Duodenal mucosa (tissue), 2 donors: Measurements from ENCODE around the gene ZNF281.

Experiments
- H3K27ac ChIP-seq: one replicate; pipeline ENCODE4 v1.7.0; 2013; ENCODE audit warnings: low read depth, low read length
- H3K27me3 ChIP-seq, 2 donors: one replicate each; pipeline ENCODE4 v1.7.0; 2013; ENCODE audit warnings: low read length in 2 of 2, control low read depth in 1 of 2; ENCODE audit not compliant: insufficient read depth in 2 of 2, control insufficient read depth in 1 of 2
- H3K36me3 ChIP-seq, 2 donors: one replicate each; pipeline ENCODE4 v1.7.0; 2013; ENCODE audit warnings: low read length in 2 of 2, control low read depth in 1 of 2; ENCODE audit not compliant: insufficient read depth in 2 of 2, control insufficient read depth in 1 of 2
- H3K4me1 ChIP-seq, 2 donors: one replicate each; pipeline ENCODE4 v1.7.0; 2013; ENCODE audit warnings: low read length in 2 of 2, control low read depth in 1 of 2; ENCODE audit not compliant: insufficient read depth in 2 of 2, control insufficient read depth in 1 of 2
- H3K4me3 ChIP-seq, 2 donors: one replicate each; pipeline ENCODE4 v1.7.0; 2013; ENCODE audit warnings: low read length in 2 of 2, low read depth in 1 of 2
- H3K9ac ChIP-seq, 2 donors: one replicate each; pipeline ENCODE4 v1.7.0; 2013; ENCODE audit warnings: low read length in 2 of 2, low read depth in 1 of 2
- H3K9me3 ChIP-seq, 2 donors: one replicate each; pipeline ENCODE4 v1.7.0; 2013; ENCODE audit warnings: low read length in 2 of 2, control low read depth in 1 of 2; ENCODE audit not compliant: control insufficient read depth in 1 of 2

The ZNF281 gene

DNA sequence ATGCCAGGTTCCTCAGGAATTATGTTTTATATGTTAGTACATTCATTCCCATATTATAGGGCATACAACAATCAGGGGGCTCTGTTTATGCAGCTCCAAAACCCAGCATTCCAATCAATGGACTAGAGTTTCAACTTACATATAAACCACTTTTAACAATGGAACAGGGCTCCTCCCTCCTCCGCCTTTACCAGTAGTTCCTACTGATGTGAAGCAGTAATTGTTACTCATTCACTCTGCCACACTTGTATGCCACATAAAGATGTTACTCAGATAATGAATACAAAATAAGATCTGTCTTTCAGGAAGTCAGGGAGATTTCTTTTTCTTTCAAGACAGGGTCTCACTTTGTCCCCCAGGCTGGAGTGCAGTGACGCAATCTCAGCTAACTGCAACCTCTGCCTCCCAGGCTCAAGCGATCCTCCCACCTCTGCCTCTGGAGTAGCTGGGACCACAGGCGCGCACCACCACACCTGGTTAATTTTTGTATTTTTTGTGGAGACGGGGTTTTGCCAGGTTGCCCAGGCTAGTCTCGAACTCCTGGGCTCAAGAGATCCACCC is 17.1 kb downstream of the ZNF281 start:
- H3K4me1 ChIP-seq: no peaks in the 10 kb centered on the region
- H3K36me3 ChIP-seq: no peaks in the 10 kb centered on the region
- no peak overlapping the region for H3K9ac ChIP-seq
- no peak overlapping the region for H3K27ac ChIP-seq
- H3K4me3 ChIP-seq: no peak overlapping the region
- no peaks in the 10 kb centered on the region for H3K27me3 ChIP-seq
- H3K9me3 ChIP-seq: no peaks in the 10 kb centered on the region

DNA sequence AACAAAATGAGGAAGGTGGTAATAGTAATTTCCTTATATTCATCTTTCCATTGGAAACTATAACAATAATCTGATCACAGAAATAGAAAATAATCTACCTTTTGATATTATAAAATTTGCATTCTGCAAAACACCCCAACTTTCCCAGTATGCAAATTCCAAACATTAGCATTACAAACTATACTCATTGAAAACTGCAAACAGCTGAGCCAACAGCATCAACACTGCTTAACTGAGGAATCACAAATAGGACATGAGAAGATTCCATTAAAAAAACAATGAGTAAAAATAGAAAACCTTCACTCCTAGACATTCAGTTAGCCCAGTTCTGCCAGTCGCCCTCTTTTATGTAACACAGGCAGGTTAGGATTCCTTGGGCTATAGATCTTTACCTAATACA is 18.1 kb downstream of the ZNF281 start:
- H3K27ac ChIP-seq: no peak overlapping the region

DNA sequence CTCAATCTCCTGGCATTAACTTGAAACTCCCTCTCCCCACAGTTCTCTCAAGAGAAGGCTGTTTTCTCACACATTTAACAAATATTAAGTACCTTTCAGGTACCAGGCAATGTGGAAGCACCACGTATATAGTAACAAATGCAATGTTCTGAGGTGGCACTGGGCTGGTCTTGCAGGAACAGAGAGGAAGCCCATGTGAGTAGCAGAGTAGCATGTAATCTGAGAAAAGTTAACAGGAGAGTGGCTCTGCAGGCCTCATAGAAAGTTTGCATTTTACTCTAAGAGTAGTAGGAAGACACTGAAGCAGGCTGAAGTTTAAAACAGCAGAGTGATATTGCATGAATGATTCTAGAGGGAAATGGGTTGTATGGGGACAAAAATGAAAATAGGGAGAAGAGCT is 21.0 kb downstream of the ZNF281 start:
- H3K4me1 ChIP-seq: no peaks in the 10 kb centered on the region

More for the DNA sequence above, 18.1 kb downstream of the ZNF281 start:
- Histone ChIP-seq H3K27me3 (no peaks in the 10 kb centered on the region), H3K36me3 (no peaks in the 10 kb centered on the region), H3K4me3 (no peak overlapping the region), H3K9ac (no peak overlapping the region), H3K9me3 (no peaks in the 10 kb centered on the region), H3K4me1 (no peaks in the 10 kb centered on the region)

GRCh38 chr1:200386416-200386815 is 23.4 kb downstream of the ZNF281 start:
- Histone ChIP-seq H3K9ac (no peak overlapping the region), H3K27me3 (no peaks in the 10 kb centered on the region), H3K4me1 (no peaks in the 10 kb centered on the region), H3K4me3 (no peak overlapping the region), H3K36me3 (no peaks in the 10 kb centered on the region), H3K9me3 (no peaks in the 10 kb centered on the region), H3K27ac (no peak overlapping the region)

More for the DNA sequence above, 21.0 kb downstream of the ZNF281 start:
- Histone ChIP-seq H3K27me3 (no peaks in the 10 kb centered on the region), H3K9me3 (no peaks in the 10 kb centered on the region), H3K9ac (no peak overlapping the region), H3K36me3 (no peaks in the 10 kb centered on the region), H3K27ac (no peak overlapping the region), H3K4me3 (no peak overlapping the region)

DNA sequence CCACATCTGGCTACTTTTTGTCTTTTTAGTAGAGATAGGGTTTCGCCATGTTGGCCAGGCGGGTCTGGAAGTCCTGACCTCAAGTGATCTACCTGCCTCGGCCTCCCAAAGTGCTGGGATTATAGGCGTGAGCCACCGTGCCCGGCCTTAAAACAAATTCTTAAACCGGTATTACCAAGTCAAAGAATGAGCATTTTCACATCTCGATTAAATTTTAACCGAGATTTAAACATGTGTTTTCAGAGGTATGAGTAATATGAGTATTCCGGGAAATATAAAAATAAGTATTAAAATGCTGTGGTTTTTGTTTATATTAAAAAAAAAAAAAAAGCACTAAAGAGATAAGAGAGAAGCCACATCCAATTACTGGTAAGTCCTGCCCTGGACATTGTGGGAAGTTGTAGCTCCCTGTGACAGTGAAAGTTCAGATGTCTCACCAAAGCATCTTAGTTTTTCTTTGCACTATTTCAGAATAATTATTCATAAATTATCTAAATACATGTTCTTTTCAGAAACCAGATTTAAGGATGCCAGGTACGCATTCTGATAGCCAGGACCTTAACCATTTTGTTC is 24.9 kb downstream of the ZNF281 start:
- Histone ChIP-seq H3K27me3 (no peaks in the 10 kb centered on the region), H3K4me1 (no peaks in the 10 kb centered on the region), H3K27ac (no peak overlapping the region), H3K9me3 (no peaks in the 10 kb centered on the region), H3K36me3 (no peaks in the 10 kb centered on the region), H3K9ac (no peak overlapping the region), H3K4me3 (no peak overlapping the region)

DNA sequence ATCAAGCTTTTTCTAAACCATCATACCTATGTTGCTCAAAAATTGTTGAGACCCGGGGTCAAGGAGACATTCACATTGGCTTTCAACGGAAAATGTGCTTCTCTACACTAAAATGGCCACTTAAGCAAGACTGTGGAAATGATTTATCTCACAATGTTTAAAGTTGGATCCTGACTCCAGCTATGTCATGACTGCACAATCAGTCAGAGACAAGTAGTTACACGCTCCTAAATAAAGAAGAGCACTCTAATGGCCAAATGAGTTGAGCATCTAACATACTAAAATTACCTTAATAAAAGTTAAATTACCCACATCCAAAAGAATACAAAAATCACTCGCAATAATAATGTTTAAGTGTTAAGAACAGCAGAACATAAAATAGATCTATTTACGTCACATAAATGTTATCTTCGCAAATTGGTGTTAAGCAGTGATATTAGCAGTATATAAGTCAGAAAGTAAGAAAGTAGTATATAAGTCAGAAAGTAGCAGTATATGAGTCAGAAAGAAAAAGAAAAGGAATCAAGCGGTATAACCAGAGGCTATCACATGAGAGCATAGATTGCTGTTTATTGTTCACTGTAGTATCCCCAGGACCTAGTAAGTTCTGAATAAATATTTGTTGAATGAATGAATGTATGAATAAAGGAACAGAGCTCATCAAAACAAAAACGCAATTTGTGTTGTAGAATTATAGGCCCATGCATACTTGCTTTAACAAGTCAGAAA is 28.4 kb downstream of the ZNF281 start:
- Histone ChIP-seq H3K9me3 (no peaks in the 10 kb centered on the region), H3K27me3 (no peaks in the 10 kb centered on the region), H3K9ac (no peak overlapping the region), H3K4me3 (no peak overlapping the region), H3K36me3 (no peaks in the 10 kb centered on the region), H3K27ac (no peak overlapping the region), H3K4me1 (no peaks in the 10 kb centered on the region)

- no peak overlapping the region for H3K9ac ChIP-seq
These were observed 29.2 kb downstream of the ZNF281 start for GRCh38 chr1:200380589-200381021.

DNA sequence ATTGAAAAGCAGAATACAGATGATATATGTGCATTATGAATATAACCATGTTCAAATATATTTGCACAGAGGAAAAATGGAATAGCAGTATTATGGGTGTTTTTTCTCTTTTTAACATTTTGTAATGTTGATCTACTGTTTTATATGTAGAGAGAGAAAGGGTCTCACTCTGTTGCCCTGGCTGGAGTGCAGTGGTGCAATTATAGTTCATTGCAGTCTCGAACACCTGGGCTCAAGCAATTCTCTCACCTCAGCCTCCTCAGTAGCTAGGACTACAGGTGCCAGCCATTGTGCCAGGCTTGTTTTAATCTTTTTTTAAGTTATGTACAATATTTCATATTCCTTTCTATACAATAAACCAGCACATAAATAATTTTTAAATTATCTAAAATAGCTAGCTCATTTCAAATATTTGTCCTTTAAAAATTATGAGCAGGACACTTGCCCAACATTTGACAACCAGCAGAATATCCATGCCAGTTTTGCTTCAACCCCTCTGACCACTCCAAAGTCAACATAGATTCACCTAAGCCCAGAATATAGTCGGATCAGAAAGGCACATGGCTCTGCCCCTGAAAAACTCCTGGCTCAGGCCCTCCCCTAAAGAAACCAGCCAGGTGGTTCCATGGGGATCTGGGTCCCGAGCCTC is 29.8 kb downstream of the ZNF281 start:
- no peak overlapping the region for H3K4me3 ChIP-seq
- H3K9me3 ChIP-seq: no peaks in the 10 kb centered on the region
- H3K27ac ChIP-seq: no peak overlapping the region
- no peaks in the 10 kb centered on the region for H3K36me3 ChIP-seq
- no peaks in the 10 kb centered on the region for H3K4me1 ChIP-seq
- H3K9ac ChIP-seq: no peak overlapping the region
- H3K27me3 ChIP-seq: no peaks in the 10 kb centered on the region

More at GRCh38 chr1:200380589-200381021, 29.2 kb downstream of the ZNF281 start:
- Histone ChIP-seq H3K36me3 (no peaks in the 10 kb centered on the region), H3K9me3 (no peaks in the 10 kb centered on the region), H3K27ac (no peak overlapping the region), H3K27me3 (no peaks in the 10 kb centered on the region), H3K4me3 (no peak overlapping the region), H3K4me1 (no peaks in the 10 kb centered on the region)

DNA sequence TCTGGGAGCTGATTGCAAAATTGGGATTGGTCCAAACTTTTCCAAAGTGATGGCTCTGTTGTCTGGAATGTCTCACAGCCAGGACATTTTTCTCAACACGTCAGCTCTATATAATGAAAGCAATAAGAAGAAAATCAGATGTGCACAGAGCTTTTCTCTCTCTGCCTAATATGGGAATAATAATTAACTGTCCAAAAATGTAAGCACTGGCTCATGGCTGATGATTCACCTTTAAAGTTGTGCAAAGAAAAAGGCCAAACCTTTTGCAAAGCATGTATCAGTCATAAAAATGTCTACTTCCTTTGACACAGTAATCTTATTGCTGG is 30.4 kb downstream of the ZNF281 start:
- H3K36me3 ChIP-seq: no peaks in the 10 kb centered on the region
- H3K4me3 ChIP-seq: no peak overlapping the region
- no peaks in the 10 kb centered on the region for H3K4me1 ChIP-seq
- no peaks in the 10 kb centered on the region for H3K9me3 ChIP-seq
- H3K9ac ChIP-seq: no peak overlapping the region
- H3K27ac ChIP-seq: no peak overlapping the region
- H3K27me3 ChIP-seq: no peaks in the 10 kb centered on the region

- Histone ChIP-seq H3K4me1 (no peaks in the 10 kb centered on the region), H3K4me3 (no peak overlapping the region), H3K9me3 (no peaks in the 10 kb centered on the region), H3K27me3 (no peaks in the 10 kb centered on the region), H3K9ac (no peak overlapping the region), H3K27ac (no peak overlapping the region), H3K36me3 (no peaks in the 10 kb centered on the region)
These were observed 31.7 kb downstream of the ZNF281 start for GRCh38 chr1:200378096-200378495.
